ENCODE data around the gene SLC38A6.
"Not testable (repeated sequence)": the region's sequence is repeated elsewhere in the genome, so short reads cannot be mapped to it uniquely, and the experiment has no call there.

SLC38A6 gene

DNA sequence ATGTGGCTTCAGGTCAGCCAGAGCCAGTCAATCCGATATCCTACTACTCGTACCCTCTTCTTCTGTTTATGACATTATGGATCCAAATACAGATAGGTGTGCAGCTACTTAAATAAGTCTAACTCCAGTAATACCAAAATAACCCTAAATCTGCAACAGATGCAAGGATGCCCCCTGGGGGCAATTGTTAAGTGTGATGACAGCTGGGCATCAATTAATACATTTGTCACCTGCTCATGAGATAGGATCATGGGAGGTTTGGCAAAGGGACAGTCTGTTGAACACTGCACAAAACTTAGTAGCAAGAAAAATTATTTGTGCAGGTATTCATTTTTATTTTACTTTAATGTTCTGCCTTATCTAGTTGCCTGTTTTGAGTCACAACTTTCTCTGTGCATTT lies 83.2 kb downstream of the SLC38A6 start:
- no peak for DNase-seq

GRCh38 chr14:61064856-61065255 lies 83.8 kb downstream of the SLC38A6 start:
- no peak for DNase-seq

GRCh38 chr14:61065656-61066055 lies 84.6 kb downstream of the SLC38A6 start:
- no peak for DNase-seq

- not testable (repeated sequence) for DNase-seq
Measured at GRCh38 chr14:61072442-61072841, 91.4 kb downstream of the SLC38A6 start.

GRCh38 chr14:61074852-61075251 lies 93.8 kb downstream of the SLC38A6 start:
- no peak for DNase-seq

- no peak for DNase-seq
Measured at GRCh38 chr14:61076556-61076955, 95.5 kb downstream of the SLC38A6 start.

- no peak for DNase-seq
Measured at GRCh38 chr14:61077437-61077836, 96.4 kb downstream of the SLC38A6 start.

GRCh38 chr14:61077951-61078720 lies 97.1 kb downstream of the SLC38A6 start:
- no peak for DNase-seq

GRCh38 chr14:61080591-61081010 lies 99.6 kb downstream of the SLC38A6 start:
- DNase-seq: no peak

DNA sequence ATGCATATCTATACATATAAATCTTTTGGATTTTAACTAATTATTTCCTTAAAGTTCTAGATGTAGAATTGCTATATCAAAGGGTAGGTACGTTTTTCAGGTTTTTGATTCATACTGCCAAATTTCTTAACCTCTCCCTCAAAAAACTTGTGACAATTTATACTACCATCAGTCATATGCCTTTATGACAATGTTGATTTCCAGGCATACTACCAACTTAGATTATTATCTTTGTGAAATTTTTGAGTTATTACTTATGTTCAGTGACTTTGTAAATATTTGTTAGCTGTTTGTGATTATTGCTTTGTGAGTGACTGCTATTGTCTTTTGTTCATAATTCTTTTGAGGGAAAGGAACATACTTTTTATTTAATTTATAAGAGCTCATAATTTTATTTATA lies 107.0 kb downstream of the SLC38A6 start:
- no peak for DNase-seq

- no peak for DNase-seq
Measured at GRCh38 chr14:61089126-61089750, 108.2 kb downstream of the SLC38A6 start.

GRCh38 chr14:61090432-61091216 lies 109.6 kb downstream of the SLC38A6 start:
- DNase-seq: no peak

DNA sequence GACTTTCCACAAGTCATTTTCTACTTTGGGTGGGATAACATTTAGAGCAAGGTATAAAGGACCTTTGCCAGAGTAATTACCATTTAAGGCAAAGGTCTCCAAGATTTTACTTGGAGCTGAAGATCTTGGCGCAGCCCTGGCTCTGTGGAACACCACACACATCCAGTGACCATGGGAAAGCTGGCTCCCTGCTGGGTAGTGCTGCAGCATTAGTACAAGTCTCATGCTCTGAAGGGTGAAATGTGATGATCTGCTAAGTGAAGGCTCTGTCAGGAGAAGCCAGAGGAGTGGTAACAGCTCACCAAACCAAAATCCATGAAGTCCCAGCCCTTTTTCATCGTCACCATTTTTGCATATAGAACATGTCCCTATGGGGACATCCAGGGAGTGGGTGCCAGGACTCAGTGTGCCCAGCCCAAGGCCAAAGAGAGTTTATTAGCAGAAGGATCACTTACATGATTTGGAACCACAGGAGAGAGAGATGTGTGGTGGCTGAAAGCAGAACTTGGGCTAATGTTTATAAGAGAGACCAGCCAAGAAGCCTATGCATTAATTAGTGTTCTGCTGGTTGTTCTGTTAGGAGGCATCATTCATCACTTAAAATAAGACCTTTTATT lies 110.7 kb downstream of the SLC38A6 start:
- no peak for DNase-seq

DNA sequence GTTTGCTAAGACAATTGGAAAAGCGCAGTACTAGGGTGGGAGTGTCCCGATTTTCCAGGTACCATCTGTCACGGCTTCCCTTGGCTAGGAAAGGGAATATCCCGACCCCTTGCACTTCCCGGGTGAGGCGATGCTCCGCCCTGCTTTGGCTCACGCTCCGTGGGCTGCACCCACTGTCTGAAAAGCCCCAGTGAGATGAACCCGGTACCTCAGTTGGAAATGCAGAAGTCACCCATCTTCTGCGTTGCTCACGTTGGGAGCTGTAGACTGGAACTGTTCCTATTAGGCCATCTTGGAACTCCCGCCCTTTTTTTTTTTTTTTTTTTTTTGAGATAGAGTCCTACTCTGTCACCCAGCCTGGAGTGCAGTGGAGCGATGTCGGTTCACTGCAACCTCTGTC lies 117.1 kb downstream of the SLC38A6 start:
- not testable (repeated sequence) for DNase-seq

GRCh38 chr14:61098721-61099120 lies 117.7 kb downstream of the SLC38A6 start:
- DNase-seq: no peak

DNA sequence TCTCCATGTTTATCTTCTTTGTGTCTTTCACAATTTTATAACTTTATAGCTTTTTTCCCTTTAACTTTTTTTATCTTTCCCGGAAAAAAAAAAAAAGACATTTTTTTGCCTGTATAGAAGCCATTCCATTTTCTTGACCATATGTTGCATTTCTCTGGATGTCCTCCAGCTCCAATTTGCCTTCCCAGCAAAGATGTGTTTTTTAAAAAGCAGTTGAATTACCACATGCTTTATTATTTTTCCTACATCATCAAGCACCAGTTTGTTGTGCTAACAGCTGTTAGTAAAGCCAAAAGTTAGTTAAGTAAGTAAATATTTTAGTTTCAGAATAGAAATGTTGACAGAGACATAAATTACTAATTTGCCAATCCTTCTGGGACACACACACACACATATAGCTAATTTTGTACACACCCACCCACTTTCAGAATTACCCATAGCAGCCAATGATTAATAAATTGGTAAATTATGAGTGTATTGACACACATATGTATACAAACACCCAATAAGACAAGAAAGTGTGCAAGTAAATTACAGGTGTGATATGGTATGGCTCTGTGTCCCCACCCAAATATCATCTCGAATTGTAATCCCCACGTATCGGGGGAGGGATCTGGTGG lies 118.3 kb downstream of the SLC38A6 start:
- DNase-seq: no peak

GRCh38 chr14:61101803-61102548 lies 120.9 kb downstream of the SLC38A6 start:
- DNase-seq: no peak

Measured in stimulated activated naive CD4-positive, alpha-beta T cell treated with Interleukin-2 at 50 U/mL for 16 hours (primary cell).